OCI-LY1 (cell line): ENCODE measurements around the gene OR52A1.
"Not testable (repeated sequence)": the region's sequence is repeated elsewhere in the genome, so short reads cannot be mapped to it uniquely, and the experiment has no call there.

Source experiments
- H2AFZ ChIP-seq: fragments of 200-600 bp; sonication (generic), shearing (Covaris generic); 2 replicates; pipeline ENCODE4 v1.6.0; 2014; ENCODE audit warnings: antibody characterized with exemption, mild to moderate bottlenecking, low read length
- H3F3A ChIP-seq: fragments of 200-600 bp; sonication (generic), shearing (Covaris generic); 2 replicates; pipeline ENCODE4 v1.6.0; 2014; ENCODE audit warnings: mild to moderate bottlenecking, antibody characterized with exemption, low read length, moderate library complexity; ENCODE audit not compliant: insufficient read depth
- H3K27ac ChIP-seq: fragments of 200-600 bp; sonication (generic); 2 replicates; pipeline ENCODE4 v1.5.1; 2014; ENCODE audit warnings: low read length, mixed run types, mild to moderate bottlenecking, low read depth; ENCODE audit not compliant: poor library complexity, severe bottlenecking
- H3K27me3 ChIP-seq: fragments of 200-600 bp; sonication (generic); 2 replicates; pipeline ENCODE4 v1.6.0; 2014; ENCODE audit warnings: antibody characterized with exemption, mild to moderate bottlenecking, low read length, moderate library complexity; ENCODE audit not compliant: insufficient read depth
- H3K36me3 ChIP-seq: fragments of 200-600 bp; sonication (generic); 2 replicates; pipeline ENCODE4 v1.6.1; 2014; ENCODE audit warnings: mild to moderate bottlenecking, antibody characterized with exemption, low read length, moderate library complexity, mixed read lengths; ENCODE audit not compliant: insufficient read depth
- H3K4me1 ChIP-seq: fragments of 200-600 bp; sonication (generic); 2 replicates; pipeline ENCODE4 v1.5.1; 2014; ENCODE audit warnings: mild to moderate bottlenecking, low read length, moderate library complexity; ENCODE audit not compliant: insufficient read depth, severe bottlenecking
- H3K4me2 ChIP-seq: fragments of 200-600 bp; sonication (generic), shearing (Covaris generic); 2 replicates; pipeline ENCODE4 v1.6.1; 2014; ENCODE audit warnings: low read length
- H3K4me3 ChIP-seq: fragments of 200-600 bp; sonication (generic); 2 replicates; pipeline ENCODE4 v1.5.1; 2014; ENCODE audit warnings: low read length, low read depth, mild to moderate bottlenecking, mixed read lengths; ENCODE audit not compliant: poor library complexity, severe bottlenecking
- H3K79me2 ChIP-seq: fragments of 200-600 bp; shearing (Covaris generic); 2 replicates; pipeline ENCODE4 v1.6.1; 2016; ENCODE audit warnings: mixed run types, low read length, mixed read lengths; ENCODE audit not compliant: insufficient read depth
- H3K9ac ChIP-seq: fragments of 200-600 bp; sonication (generic), shearing (Covaris generic); 2 replicates; pipeline ENCODE4 v1.6.1; 2014; ENCODE audit warnings: mild to moderate bottlenecking, low read length, mixed read lengths
- H3K9me2 ChIP-seq: fragments of 200-600 bp; sonication (generic), shearing (Covaris generic); 2 replicates; pipeline ENCODE4 v1.6.1; 2014; ENCODE audit warnings: low read depth, mild to moderate bottlenecking, low read length, mixed read lengths
- H3K9me3 ChIP-seq: fragments of 200-600 bp; shearing (Covaris generic); 2 replicates; pipeline ENCODE4 v1.6.1; 2014; ENCODE audit warnings: low read length, mixed read lengths
- H4K20me1 ChIP-seq: fragments of 200-600 bp; sonication (generic), shearing (Covaris generic); 2 replicates; pipeline ENCODE4 v1.6.0; 2016; ENCODE audit warnings: mild to moderate bottlenecking, low read length; ENCODE audit not compliant: insufficient read depth
- CTCF ChIP-seq: fragments of 200-600 bp; sonication (generic), shearing (Covaris generic); IDR thresholded peaks from 2 replicates; pipeline ENCODE4 v1.5.1; 2017; ENCODE audit warnings: mild to moderate bottlenecking, antibody characterized with exemption, low read length, moderate library complexity, mixed read lengths
- EZH2 ChIP-seq: fragments of 200-600 bp; sonication (generic), shearing (Covaris generic); IDR thresholded peaks from 2 replicates; pipeline ENCODE4 v1.8.0; 2017; ENCODE audit warnings: borderline replicate concordance, mixed run types, mild to moderate bottlenecking, antibody characterized with exemption, low read length, moderate library complexity, mixed read lengths

Gene OR52A1

GRCh38 chr11:5161045-5161444 lies 6.5 kb upstream of the OR52A1 start:
- H3K9me2 ChIP-seq, H3F3A ChIP-seq, H3K4me2 ChIP-seq, H3K36me3 ChIP-seq, H3K79me2 ChIP-seq, H3K27me3 ChIP-seq, H2AFZ ChIP-seq, H3K4me3 ChIP-seq, H3K27ac ChIP-seq, H3K9ac ChIP-seq, H3K4me1 ChIP-seq, H3K9me3 ChIP-seq, H4K20me1 ChIP-seq: not testable (repeated sequence)

DNA sequence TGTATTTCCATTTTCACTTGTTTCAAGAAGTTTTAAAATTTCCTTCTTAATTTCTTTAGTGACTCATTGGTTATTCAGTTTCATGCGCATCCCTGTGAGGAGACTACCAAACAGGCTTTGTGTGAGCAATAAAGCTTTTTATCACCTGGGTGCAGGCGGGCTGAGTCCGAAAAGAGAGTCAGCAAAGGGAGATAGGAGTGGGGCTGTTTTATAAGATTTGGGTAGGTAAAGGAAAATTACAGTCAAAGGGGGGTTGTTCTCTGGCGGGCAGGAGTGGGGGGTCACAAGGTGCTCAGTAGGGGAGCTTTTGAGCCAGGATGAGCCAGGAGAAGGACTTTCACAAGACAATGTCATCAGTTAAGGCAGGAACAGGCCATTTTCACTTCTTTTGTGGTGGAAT lies 5.7 kb upstream of the OR52A1 start:
- not testable (repeated sequence) for H3K9me2 ChIP-seq, H3K4me1 ChIP-seq, H3K27ac ChIP-seq, H2AFZ ChIP-seq, H4K20me1 ChIP-seq, H3K9me3 ChIP-seq, H3K9ac ChIP-seq, H3K4me3 ChIP-seq, H3K27me3 ChIP-seq, H3K4me2 ChIP-seq, H3K36me3 ChIP-seq, H3K79me2 ChIP-seq, H3F3A ChIP-seq

GRCh38 chr11:5159806-5160205 lies 5.2 kb upstream of the OR52A1 start:
- Histone ChIP-seq H3K79me2 (no peaks in the 10 kb centered on the region), H2AFZ (no peak overlapping the region), H3K9me2 (no peaks in the 10 kb centered on the region), H3K4me3 (no peak overlapping the region), H3K9me3 (no peaks in the 10 kb centered on the region), H3K27me3 (no peaks in the 10 kb centered on the region), H3F3A (no peaks in the 10 kb centered on the region), H3K27ac (no peak overlapping the region), H3K36me3 (no peaks in the 10 kb centered on the region), H3K9ac (no peak overlapping the region), H3K4me1 (no peaks in the 10 kb centered on the region), H3K4me2 (no peak overlapping the region), H4K20me1 (no peaks in the 10 kb centered on the region)
- no peak for TF ChIP-seq EZH2
- TF ChIP-seq CTCF: no peak

DNA sequence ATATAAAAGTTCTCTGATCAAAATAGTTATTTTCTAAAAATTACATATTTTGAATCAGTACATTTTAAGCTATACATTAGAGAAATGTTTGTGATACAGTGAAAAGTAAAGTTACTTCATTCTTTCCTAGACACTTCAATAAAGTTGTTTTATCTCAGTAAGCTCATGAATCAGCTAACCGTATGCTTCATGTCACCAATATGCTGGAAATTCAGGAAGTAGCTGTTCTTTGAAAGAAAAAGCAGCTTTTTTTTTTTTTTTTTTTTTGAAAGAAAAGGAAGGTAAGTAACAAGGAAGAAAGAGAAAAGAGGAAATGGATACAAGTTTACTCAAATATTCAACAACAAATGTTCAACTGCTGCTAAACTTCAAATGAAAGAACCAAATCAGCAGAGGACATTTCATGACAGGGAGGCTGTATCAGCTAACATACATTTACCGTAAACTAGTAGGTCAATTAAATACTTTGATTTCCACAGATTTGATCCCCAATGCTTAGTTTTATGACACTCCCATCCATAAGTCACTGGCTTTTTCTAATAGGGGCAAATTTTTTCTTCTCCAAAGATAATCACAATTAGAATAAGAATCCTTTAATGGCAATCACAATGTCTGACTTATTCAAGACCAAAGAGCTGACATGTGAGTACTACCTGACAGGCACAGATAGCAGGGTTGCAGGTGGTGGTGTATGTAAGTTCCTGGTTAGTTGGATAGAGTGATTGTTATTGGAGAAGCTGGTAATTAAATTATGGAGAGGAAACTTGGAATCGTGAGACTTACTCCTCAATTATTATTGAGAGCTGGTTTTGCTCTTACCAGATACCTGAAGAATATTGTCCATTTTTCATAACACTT lies 754 bp downstream of the OR52A1 start:
- Histone ChIP-seq H3K36me3 (no peaks in the 10 kb centered on the region), H3K4me2 (no peak overlapping the region)

More for the DNA sequence above, 754 bp downstream of the OR52A1 start:
- Histone ChIP-seq H3K4me3 (no peak overlapping the region), H3F3A (no peaks in the 10 kb centered on the region), H3K4me1 (no peaks in the 10 kb centered on the region), H3K9me2 (no peaks in the 10 kb centered on the region), H4K20me1 (no peaks in the 10 kb centered on the region), H3K79me2 (no peaks in the 10 kb centered on the region), H3K27me3 (no peaks in the 10 kb centered on the region), H3K9me3 (no peaks in the 10 kb centered on the region), H3K27ac (no peak overlapping the region), H2AFZ (no peak overlapping the region), H3K9ac (no peak overlapping the region)
- TF ChIP-seq CTCF (no peak), EZH2 (no peak)
